G401 (cell line): ENCODE results near the gene PARP15. TPM values are rescaled to one million over a fixed set of nuclear protein-coding genes. Genes with fewer than 3 reads are reported as not detected.
A peak's percentile ranks its signal among the peaks of the same experiment; 100 is the strongest.
"Not testable (repeated sequence)": the region's sequence is repeated elsewhere in the genome, so short reads cannot be mapped to it uniquely, and the experiment has no call there.

Experiments
- DNase-seq: peaks from one replicate; pipeline ENCODE4 v3.0.0-alpha.2; 2015; ENCODE audit warnings: low spot score
- in situ Hi-C: cut with HindIII; loops from 2 replicates; pipeline ENCODE4 v1.10.0; 2016; ENCODE audit warnings: low sequenced_read_pairs, mixed read lengths
- total RNA-seq: library from RNA; depleted of rRNA; stranded (reverse); fragments of >200 nt; shearing (Covaris generic); gene quantifications from 2 replicates; pipeline ENCODE4 v1.2.3, GENCODE V29; 2014

PARP15 gene
- total RNA-seq, 1 experiment from 2014 or later, result not detected

- DNase-seq, in situ Hi-C loops: not testable (repeated sequence)
Measured at GRCh38 chr3:122651233-122651907, 73.9 kb downstream of the PARP15 start.

- DNase-seq, in situ Hi-C loops: not testable (repeated sequence)
Measured at GRCh38 chr3:122651962-122652361, 74.5 kb downstream of the PARP15 start.

- in situ Hi-C loops, DNase-seq: not testable (repeated sequence)
Measured at GRCh38 chr3:122658336-122658735, 80.9 kb downstream of the PARP15 start.

- no peak for DNase-seq
- in situ Hi-C loops, result no loop called here
Measured at GRCh38 chr3:122660297-122660974, 83.0 kb downstream of the PARP15 start.

GRCh38 chr3:122661633-122662032 lies 84.2 kb downstream of the PARP15 start:
- DNase-seq, result no peak
- in situ Hi-C loops, result no loop called here

GRCh38 chr3:122662505-122662904 lies 85.1 kb downstream of the PARP15 start:
- in situ Hi-C loops, result no loop called here
- DNase-seq, result no peak

- peak; percentile 19 for DNase-seq
- in situ Hi-C loops, result no loop called here
Measured at GRCh38 chr3:122665226-122665786, 87.9 kb downstream of the PARP15 start.

- peak; percentile 27 for DNase-seq
- in situ Hi-C loops, result no loop called here
Measured at GRCh38 chr3:122665881-122666280, 88.4 kb downstream of the PARP15 start.

- in situ Hi-C loops, result no loop called here
- DNase-seq, result no peak
Measured at GRCh38 chr3:122668930-122669730, 91.7 kb downstream of the PARP15 start.

GRCh38 chr3:122671553-122671952 lies 94.1 kb downstream of the PARP15 start:
- no peak for DNase-seq
- in situ Hi-C loops, result no loop called here

- in situ Hi-C loops, result no loop called here
Measured at GRCh38 chr3:122674339-122674738, 96.9 kb downstream of the PARP15 start.

GRCh38 chr3:122676759-122677158 lies 99.3 kb downstream of the PARP15 start:
- DNase-seq, result no peak
- in situ Hi-C loops, result no loop called here

More at GRCh38 chr3:122674339-122674738, 96.9 kb downstream of the PARP15 start:
- DNase-seq, result no peak

- in situ Hi-C loops, result no loop called here
Measured at GRCh38 chr3:122677216-122677615, 99.8 kb downstream of the PARP15 start.

GRCh38 chr3:122678506-122678905 lies 101.1 kb downstream of the PARP15 start:
- in situ Hi-C loops, result no loop called here
- no peak for DNase-seq

More at GRCh38 chr3:122677216-122677615, 99.8 kb downstream of the PARP15 start:
- DNase-seq, result no peak

- peak; percentile 64 for DNase-seq
- in situ Hi-C loops, result no loop called here
Measured at GRCh38 chr3:122679085-122679881, 101.8 kb downstream of the PARP15 start.

- in situ Hi-C loops, result no loop called here
- DNase-seq, result no peak
Measured at GRCh38 chr3:122679882-122680474, 102.5 kb downstream of the PARP15 start.

- DNase-seq, result peak; percentile 19
- in situ Hi-C loops, result no loop called here
Measured at GRCh38 chr3:122680475-122681283, 103.2 kb downstream of the PARP15 start, which contains the start of gene PARP14. PARP14 (plus strand) TSS chr3:122680839; CDS start chr3:122680884, 45 bp downstream.
